Left ventricle myocardium inferior (tissue), 1 donor: ENCODE measurements around the gene BNIP5. TPM values are rescaled to one million over a fixed set of nuclear protein-coding genes. Genes with fewer than 3 reads are reported as not detected.
A peak's percentile ranks its signal among the peaks of the same experiment; 100 is the strongest.

Experiments
- DNase-seq: peaks from one replicate; pipeline ENCODE4 v3.0.0-alpha.2; 2020
- H3K27ac ChIP-seq: fragments of 200-600 bp; replicated peaks from 2 replicates; pipeline ENCODE4 v1.8.0; 2021
- H3K27me3 ChIP-seq: fragments of 200-600 bp; 2 replicates; pipeline ENCODE4 v1.8.0; 2021; ENCODE audit warnings: low read depth
- H3K36me3 ChIP-seq: fragments of 200-600 bp; 2 replicates; pipeline ENCODE4 v1.8.0; 2021
- H3K4me1 ChIP-seq: fragments of 200-600 bp; 2 replicates; pipeline ENCODE4 v1.8.0; 2021
- H3K4me3 ChIP-seq: fragments of 200-600 bp; 2 replicates; pipeline ENCODE4 v1.8.0; 2021; ENCODE audit warnings: mild to moderate bottlenecking, moderate library complexity
- H3K9me3 ChIP-seq: fragments of 200-600 bp; replicated peaks from 2 replicates; pipeline ENCODE4 v1.8.0; 2021
- intact Hi-C: fragments of 100-400 bp; cut with micrococcal nuclease; formaldehyde crosslinking; loops from one replicate; pipeline ENCODE4 v1.11.0; 2022
- total RNA-seq: library from RNA; stranded (reverse); fragmentation: NEBNext Ultra II Directional; extraction: Animal tissue kit (Norgen Biotek cat#: 25700); gene quantifications from one replicate; pipeline ENCODE4 v1.2.1, GENCODE V29; 2021
- TF ChIP-seq, protein P1 (sequence below): fragments of 200-600 bp; IDR thresholded peaks from 2 replicates; pipeline ENCODE4 v1.8.0; 2021; ENCODE audit warnings: antibody characterized with exemption, mild to moderate bottlenecking, borderline replicate concordance
- donor health status: DM: no; HTN: yes; CAD: no; lungs with severe emphysema.

BNIP5 gene
- total RNA-seq, 1 donor from 2014 or later, result not detected

DNA sequence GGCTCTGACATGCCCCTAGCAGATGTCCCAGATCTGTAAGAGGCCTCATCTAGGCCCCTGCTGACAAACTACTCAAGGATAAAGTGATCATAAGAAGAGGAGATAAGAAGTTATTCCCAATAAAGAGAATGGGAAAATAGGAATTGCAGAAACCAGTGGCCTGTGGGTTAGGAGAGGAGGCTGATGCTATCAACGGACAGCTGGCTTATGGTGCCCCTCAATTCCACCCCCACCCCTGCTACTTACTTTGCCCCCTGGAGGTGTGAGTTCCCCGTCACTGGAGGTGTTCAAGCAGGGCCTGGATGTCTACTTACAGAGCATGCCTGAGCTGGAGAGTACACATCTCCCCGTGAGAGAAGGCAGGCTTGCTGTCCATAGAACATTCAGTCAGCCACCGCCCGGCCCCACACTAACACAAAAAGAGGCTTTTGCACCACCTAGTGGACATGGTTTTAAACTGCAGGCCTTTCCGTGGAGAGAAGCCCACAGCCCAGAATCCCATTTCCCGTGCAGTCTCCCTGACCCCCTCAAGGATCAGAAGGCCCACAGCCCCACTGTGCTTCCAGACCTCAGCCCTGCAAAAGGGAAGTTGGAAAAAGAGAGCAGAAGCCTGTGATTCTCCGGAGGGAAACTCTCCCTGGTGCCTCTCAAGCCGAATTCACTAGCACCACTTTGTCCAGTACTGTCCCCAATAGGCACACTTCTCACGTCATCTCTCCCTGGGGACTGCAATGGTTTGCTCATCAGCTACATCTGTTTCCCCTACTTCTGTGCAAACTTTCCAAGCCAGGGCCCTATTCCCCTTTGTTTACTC, 23.8 kb upstream of the BNIP5 start:
- H3K9me3 ChIP-seq, result no peaks in the 10 kb centered on the region
- peak overlapping the region; percentile 72 for H3K27ac ChIP-seq
- no peaks in the 10 kb centered on the region for H3K36me3 ChIP-seq
- peak; percentile 71 for DNase-seq
- intact Hi-C loops, result no loop called here
- peaks cover 30% of the 10 kb centered on the region for H3K4me1 ChIP-seq
- H3K4me3 ChIP-seq, result no peak overlapping the region
- TF ChIP-seq, protein P1, sequence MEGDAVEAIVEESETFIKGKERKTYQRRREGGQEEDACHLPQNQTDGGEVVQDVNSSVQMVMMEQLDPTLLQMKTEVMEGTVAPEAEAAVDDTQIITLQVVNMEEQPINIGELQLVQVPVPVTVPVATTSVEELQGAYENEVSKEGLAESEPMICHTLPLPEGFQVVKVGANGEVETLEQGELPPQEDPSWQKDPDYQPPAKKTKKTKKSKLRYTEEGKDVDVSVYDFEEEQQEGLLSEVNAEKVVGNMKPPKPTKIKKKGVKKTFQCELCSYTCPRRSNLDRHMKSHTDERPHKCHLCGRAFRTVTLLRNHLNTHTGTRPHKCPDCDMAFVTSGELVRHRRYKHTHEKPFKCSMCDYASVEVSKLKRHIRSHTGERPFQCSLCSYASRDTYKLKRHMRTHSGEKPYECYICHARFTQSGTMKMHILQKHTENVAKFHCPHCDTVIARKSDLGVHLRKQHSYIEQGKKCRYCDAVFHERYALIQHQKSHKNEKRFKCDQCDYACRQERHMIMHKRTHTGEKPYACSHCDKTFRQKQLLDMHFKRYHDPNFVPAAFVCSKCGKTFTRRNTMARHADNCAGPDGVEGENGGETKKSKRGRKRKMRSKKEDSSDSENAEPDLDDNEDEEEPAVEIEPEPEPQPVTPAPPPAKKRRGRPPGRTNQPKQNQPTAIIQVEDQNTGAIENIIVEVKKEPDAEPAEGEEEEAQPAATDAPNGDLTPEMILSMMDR, result peak; percentile 85
- H3K27me3 ChIP-seq, result peaks cover 38% of the 10 kb centered on the region

DNA sequence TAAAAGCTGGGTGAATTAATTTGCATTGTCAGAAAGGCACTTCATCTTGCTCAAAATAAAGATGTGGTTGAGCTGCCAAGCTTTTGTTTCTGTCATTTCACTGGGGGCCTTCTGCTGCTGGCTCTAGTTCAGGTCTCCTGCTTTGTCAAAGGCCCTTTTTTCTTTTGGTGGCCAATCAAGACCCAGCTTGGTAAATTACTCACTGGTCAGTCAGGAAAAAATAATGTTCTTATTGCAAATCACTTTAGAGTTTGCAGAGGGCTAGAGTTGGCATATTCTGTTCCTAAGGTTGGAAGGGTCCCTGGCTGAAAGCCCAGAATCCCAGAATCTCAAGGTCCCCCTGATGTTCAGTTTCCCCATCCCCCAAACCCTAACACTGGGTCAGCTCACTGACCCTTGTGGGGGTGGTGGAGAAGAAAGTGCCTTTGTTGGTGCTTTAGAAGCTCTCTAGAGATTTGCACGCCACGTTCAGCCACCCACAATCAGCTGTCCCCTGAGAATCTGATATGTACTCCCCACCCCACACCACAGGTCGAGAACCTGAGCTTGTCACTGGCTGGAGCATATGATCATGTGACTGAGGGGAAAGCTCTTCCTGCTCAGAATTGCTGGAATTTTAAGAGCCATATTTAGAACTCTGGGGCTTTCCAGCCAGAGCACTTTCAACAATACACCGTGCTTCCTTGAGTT, 21.7 kb upstream of the BNIP5 start:
- no peaks in the 10 kb centered on the region for H3K36me3 ChIP-seq
- TF ChIP-seq, protein P1, result no peak
- H3K4me3 ChIP-seq, result no peak overlapping the region
- peak overlapping the region; percentile 34 for H3K27ac ChIP-seq
- H3K27me3 ChIP-seq, result peaks cover 57% of the 10 kb centered on the region
- H3K4me1 ChIP-seq, result peaks cover 30% of the 10 kb centered on the region
- H3K9me3 ChIP-seq, result no peaks in the 10 kb centered on the region
- DNase-seq, result no peak
- intact Hi-C loops, result loop anchor here (10.0 kb wide), 1 partner anchor 54 kb away; no protein-coding TSS in a partner anchor

DNA sequence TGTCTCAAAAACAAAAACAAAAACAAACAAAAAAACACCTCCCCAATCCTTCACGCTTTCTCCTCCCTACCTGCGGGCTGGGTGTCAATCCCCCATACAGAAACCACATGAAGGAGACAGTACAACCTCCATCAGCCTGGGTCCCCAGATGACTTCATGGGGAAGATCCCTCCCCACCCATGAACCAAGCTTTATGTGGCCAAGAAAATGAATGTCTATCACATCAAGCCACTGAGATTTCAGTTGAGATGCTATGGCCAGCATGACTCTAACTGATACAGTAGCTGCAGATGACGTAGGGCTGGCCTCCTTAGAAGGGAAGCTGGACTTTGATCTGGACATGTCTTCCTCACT, 21.2 kb upstream of the BNIP5 start:
- Histone ChIP-seq H3K27me3 (peaks cover 63% of the 10 kb centered on the region), H3K4me3 (no peak overlapping the region), H3K9me3 (peaks cover 3% of the 10 kb centered on the region), H3K36me3 (no peaks in the 10 kb centered on the region), H3K27ac (peak overlapping the region; percentile 24), H3K4me1 (peaks cover 30% of the 10 kb centered on the region)
- DNase-seq, result no peak
- intact Hi-C loops, result loop anchor here (10.0 kb wide), 1 partner anchor 53 kb away; no protein-coding TSS in a partner anchor
- TF ChIP-seq, protein P1, result no peak

DNA sequence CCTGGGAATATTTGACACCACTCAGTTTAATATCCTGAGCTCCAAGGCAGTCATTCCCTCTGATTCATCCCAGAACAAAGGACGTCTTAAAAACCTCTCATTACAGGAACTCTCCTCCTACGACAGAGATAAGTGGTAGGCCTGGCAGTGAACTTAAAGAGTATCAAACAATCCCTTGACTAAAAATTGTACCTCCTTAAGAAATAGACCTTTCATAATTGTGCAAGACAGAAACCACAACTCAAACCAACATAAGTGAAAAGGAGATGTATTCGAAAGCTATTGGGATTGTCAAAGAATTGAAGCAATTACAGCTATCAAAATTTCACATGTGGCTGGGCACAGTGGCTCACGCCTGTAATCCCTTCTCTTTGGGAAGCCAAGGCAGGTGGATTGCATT, 19.1 kb upstream of the BNIP5 start:
- DNase-seq, result no peak
- peaks cover 74% of the 10 kb centered on the region for H3K27me3 ChIP-seq
- H3K9me3 ChIP-seq, result peaks cover 8% of the 10 kb centered on the region
- TF ChIP-seq, protein P1, result no peak
- H3K4me1 ChIP-seq, result peaks cover 36% of the 10 kb centered on the region
- no peak overlapping the region for H3K4me3 ChIP-seq
- intact Hi-C loops, result loop anchor here (10.0 kb wide), 1 partner anchor 51 kb away; no protein-coding TSS in a partner anchor
- no peaks in the 10 kb centered on the region for H3K36me3 ChIP-seq
- no peak overlapping the region for H3K27ac ChIP-seq

DNA sequence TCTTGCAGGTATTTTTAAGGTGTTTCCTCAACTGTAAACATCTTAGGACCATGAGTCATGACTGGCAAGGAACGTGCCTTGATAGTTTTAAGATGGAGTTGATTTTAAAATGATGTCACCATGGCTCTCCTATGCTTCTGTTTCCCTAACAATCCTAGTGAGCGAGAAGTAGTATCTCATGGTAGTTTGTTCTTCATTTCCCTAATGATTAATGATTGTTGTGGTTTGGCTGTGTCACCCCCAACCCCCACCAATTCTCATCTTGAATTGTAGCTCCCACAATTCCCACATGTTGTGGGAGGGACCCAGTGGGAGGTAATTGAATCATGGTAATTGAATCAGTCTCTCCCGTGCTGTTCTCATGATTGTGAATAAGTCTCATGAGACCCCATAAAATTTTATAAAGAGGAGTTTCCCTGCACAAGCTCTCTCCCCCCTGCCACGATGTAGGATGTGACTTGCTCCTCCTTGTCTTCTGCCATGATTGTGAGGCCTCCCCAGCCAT, 16.8 kb upstream of the BNIP5 start:
- TF ChIP-seq, protein P1, result no peak
- H3K27ac ChIP-seq, result no peak overlapping the region
- H3K4me1 ChIP-seq, result peaks cover 30% of the 10 kb centered on the region
- intact Hi-C loops, result loop anchor here (10.0 kb wide), 1 partner anchor 49 kb away; no protein-coding TSS in a partner anchor
- no peak overlapping the region for H3K4me3 ChIP-seq
- H3K9me3 ChIP-seq, result peaks cover 8% of the 10 kb centered on the region
- no peaks in the 10 kb centered on the region for H3K36me3 ChIP-seq
- no peak for DNase-seq
- H3K27me3 ChIP-seq, result peaks cover 78% of the 10 kb centered on the region
